Islet precursor cell (in vitro differentiated cells): ENCODE data around the gene CCDC110.
A peak's percentile ranks its signal among the peaks of the same experiment; 100 is the strongest.

Experiments
- DNase-seq: peaks from one replicate; pipeline ENCODE4 v3.0.0-alpha.2; 2018

CCDC110 gene

DNA sequence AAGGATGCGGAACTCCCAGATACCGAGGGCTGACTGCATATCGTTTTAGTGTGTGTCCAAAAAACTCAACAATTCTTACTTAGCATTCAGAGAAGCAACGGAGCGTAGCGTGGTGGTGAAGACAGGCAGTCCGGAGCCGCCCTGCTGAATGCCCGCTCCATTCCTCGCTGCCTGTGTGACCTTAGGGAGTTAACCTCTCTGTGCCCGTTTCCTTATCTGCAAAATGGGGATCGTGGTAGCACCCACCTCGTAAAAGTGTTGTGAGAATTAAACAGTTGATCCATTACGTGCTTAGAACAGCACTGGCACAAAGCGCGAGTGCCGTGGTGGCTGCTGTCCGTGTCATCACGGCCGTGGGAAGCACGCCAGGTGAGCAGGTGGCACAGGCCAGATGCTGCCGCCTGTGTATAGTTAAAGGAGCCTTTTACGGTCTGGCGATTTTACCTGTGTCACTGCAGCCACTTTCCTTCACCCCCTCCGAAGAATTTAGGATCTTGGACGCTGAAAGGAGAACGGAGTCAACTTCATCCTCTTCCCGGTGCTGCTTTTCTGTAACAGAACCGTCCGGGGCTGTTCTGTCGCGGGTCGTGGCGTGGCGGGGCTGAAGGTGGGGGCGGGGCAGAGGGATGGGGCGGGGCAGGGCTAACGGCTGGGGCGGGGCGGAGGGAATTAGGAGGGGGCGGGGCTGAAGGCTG, 885 bp downstream of the CCDC110 start:
- DNase-seq, result peak; percentile 66

DNA sequence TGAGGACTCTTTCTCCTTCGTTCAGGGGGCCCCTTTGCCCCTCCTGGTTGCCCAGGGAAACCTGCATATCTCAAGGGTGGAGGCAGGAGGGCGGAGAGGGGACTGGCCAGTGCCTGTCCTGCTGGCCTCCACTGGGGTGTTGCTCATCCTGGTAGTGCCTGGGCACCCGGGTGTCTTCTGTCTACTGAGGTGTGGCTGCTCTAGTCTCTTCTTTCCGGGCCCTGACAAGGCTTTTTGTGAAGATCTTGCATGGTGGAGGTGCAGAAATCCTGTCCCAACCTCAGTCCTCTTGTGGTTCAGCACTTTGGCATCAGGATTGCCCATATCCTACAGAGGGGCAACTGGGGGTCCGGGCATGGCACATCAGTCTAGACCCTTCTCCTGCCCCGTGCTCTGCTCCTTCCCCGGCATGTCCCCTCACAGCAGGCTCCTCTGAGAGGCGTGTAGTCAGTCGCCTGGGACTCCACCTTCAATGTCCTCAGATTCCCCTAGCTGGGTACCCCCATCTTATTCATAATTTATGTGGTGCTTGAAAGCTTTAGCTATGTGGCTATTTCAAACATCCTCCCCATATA, 1.9 kb downstream of the CCDC110 start:
- no peak for DNase-seq

DNA sequence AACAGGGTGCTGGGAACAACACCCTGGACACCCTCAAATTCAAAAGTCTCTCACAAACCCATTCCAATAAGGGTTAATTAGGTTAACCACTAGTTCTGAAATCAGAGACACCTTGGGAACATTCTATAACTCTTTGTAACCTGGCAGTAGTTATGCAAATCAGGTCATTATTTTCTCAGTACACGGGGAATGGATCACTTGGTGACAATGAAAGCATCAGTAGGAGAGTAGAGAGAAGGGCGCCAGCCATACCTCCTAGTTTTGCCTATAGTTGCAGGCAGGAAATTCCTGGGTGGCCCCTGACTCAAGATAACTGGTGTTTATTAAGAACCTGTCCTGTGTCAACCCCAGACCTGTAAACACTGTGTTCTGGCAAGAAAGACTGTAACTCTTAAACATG, 2.5 kb downstream of the CCDC110 start:
- no peak for DNase-seq

DNA sequence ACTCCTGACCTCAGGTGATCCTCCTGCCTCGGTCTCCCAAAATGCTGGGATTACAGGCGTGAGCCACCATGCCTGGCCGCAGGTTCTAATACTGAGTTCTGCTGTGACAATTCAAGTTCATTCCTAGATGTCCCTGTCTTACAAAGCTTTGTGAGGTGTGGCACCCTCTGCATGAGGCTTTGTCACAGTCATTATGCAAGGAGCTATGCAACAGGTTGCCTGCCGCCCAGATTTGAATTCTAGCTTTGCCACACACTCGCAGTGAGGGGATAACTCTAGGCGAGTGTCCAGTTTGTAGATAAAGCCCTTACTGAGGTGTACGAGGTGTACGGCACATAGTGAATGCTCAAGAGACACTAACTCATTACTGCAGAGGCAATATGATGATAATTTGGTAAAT, 3.5 kb downstream of the CCDC110 start:
- no peak for DNase-seq

DNA sequence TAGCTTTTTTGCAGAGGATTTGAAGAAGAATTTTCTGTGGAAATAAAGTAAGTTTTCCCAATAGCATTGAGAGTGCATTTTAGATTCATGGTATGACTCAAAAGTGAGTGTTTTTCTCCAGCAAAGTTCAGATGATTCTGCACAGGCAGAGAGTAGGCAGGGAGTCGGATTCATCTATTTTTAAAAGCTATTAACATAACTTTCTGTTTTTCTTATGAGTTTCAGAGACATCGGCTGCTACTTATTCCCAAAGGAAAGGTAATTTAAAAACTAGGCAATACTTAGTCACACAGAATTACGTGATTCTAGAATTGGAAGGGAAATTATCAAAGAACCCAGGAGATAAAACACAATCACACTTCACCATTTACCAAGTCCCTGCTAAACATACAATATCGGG, 4.4 kb downstream of the CCDC110 start:
- DNase-seq, result no peak

DNA sequence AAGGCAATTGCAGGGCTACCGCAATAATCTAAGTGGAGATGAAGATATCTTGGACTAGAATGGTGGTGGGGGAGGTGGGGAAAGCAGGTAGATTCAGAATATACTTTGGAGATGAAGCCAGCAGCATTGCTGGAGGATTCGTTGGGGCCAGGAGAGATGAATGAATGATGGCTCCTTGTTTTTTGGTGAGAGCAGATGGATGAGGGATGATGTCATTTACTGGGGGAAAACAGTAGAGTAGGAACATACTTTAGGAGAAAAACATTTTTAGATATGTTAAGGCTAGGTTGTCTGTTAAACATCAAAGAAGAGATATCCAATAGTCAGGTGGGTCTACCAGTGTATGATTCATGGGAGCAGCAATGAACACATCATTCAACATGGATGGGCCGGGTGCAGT, 5.8 kb downstream of the CCDC110 start:
- no peak for DNase-seq

DNA sequence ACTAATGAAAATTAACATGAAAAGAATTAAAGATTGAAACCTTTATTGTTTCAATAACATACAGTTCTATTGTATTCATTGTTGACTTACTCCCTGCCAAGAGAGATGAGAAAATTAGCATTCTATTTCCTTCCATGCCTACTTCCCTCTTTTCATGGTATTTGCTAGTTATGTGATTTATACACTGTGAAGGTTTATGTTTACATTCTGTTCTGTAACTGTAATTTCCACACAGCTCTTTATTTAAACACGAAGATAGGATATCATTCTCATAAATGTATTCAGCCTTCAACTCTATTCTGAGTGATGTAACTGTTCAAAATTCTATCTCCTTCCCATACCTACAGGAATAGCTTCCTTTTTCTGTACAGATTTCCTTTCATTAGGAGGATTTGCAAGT, 6.6 kb downstream of the CCDC110 start:
- DNase-seq, result no peak

DNA sequence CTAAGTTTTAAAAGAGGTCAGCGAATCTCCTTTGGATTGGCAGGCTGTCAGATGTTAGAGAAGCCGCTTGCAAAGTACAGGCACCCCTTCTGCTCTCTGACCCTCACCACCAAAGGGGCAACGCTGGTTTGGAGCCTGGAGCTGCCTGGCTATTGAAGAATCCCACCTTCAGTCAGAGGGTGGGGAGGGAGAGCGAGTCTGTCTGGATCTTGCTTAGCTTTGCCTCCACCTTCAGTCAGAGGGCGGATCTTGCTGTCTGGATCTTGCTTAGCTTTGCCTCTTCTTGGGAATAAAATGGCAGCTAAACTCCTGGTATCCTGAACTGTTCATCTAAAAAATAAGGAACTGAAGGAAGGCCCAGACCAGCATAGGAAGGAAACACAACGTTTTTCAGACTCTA, 7.3 kb downstream of the CCDC110 start:
- peak; percentile 57 for DNase-seq

DNA sequence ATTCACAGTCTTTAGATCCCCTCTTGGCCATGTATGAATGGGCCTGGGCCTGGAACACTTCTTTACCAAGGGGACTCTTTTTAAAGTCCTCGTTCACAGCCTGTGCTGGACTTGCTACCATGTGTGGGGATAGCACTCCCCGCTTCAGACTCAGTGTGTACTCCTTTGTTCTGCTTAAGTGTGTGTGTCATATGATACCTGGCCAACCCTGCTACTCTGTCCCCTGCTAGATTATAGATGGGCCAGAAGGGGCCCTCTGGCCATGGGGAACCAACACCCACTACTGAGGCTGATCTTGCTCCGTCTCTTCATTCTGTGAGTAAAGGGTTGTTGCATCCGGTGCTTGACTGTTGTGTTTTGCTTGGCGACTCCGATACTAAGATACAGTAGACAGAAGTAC, 8.0 kb downstream of the CCDC110 start:
- no peak for DNase-seq

DNA sequence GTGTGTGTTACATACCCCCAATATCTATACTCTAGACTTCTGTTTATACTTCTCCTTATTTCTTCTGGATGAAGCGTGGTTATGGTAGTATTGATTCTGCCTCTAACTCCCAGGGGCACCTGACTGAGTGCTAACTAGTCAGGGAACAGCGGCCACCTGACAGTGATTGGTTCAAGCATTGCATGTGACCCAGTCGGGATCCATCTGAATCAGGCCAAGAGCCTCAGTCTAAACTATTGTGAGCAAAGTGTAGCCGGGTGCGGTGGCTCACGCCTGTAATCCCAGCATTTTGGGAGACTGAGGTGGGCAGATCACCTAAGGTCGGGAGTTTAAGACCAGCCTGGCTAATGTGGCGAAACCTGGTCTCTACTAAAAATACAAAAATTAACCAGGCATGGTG, 10.0 kb downstream of the CCDC110 start:
- DNase-seq, result no peak

DNA sequence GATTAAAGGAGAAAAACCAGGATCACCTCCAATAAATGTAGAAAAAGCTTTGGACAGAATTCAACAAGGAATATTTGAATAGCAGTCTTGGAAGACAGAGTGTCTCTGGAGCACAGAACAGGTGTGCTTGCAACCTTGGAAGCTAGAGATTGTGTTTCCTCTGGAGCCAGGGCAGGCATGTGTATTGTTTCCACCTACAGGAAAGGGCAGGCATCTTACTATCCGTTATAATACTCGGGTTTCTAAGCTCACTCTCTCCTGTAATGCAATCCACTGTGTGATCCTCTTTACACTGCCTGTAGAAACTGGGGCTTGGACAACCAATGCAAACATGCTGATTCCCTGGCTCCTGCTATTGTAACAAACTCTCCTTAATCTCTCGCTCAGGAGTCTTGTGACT, 14.4 kb downstream of the CCDC110 start:
- DNase-seq, result no peak

DNA sequence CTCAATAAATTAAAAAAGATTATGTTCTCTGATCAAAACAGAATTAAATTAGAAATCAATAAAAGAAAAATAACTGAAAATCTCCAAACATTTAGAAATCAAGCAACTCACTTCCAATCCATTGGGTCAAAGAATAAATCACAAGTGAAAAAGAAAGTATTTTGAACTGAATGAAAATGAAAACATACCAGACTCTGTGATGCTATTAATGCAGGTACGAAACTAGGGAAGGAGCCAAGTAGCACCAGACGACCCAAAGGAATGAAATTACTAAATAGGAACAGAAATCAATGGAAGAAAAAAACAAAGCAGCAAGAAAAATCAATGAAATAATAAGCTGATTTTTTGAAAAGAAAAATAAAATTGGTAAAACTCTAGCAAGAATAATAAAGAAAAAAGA, 15.4 kb downstream of the CCDC110 start:
- DNase-seq, result no peak

DNA sequence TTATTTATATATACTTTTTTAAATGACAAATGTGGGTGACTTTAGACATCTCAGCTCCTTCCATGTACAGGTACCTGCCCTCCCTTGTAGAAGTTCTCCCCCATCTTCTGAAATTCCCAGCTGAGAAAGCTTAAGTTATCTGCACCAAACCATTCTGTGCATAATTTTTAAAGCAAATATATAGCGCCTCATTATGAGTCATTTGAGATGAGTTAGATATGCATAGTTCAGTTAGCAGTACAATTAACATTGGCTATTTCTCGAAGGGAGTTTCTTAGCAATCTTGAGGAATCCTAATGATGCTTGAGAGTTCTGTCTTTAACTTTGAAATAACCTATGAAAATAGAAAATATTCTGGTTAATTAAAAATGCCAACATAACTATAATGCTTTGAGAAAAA, 26.3 kb downstream of the CCDC110 start:
- no peak for DNase-seq

DNA sequence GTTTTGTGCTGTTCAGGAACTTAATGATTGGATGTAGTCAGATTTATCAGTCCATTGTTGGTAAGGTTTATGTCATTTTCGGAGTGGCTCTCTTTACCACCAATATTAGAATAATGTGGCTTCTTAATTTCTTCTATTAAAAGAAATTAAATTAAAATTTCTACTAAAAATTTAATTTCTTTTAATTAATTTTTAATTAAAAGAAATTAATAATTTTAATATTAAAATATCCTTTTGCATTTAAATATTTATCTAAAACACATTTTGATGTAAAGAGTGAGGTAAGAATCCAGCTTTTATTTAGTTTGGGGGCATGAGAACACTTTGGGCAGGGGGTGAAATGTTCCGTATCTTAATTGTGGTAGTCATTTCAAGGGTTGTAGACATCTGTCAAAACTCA, 30.1 kb downstream of the CCDC110 start:
- DNase-seq, result no peak

DNA sequence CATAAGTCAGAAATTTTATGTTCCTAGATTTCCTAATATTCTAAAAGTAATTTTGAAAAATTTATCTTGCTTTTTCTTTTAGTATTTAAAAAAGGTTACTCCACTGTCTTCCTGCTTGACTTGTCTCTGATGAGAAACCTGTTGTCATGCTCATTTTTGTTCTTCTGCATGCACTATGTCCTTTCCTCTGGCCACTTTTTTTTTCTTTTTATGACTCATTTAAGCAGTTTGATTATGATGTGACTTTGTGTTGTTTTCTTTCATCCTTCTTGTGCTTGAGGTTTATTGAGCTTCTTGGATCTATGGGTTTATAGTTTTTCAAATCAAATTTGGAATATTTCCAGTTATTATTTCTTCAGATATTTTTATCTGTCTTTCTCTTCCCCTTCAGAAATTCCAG, 33.7 kb downstream of the CCDC110 start:
- DNase-seq, result no peak

DNA sequence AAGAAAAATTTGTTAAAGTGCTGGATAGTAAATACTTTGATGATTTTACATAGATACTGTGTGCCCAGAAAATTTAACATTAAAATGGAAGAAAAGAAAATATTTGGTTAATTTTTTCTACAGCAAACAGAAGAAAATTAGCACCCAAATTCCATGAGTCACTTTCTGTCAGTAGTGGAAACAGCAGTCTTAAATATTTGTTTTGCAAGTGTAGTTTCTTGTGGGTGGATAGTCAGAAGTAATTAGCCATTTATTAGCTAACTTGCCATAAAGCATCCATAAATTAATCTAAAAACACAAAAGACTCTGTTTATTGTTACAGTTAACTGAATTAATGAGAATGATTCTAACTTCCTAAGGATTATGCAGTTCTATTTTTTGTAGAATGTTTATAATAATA, 36.1 kb downstream of the CCDC110 start:
- no peak for DNase-seq

DNA sequence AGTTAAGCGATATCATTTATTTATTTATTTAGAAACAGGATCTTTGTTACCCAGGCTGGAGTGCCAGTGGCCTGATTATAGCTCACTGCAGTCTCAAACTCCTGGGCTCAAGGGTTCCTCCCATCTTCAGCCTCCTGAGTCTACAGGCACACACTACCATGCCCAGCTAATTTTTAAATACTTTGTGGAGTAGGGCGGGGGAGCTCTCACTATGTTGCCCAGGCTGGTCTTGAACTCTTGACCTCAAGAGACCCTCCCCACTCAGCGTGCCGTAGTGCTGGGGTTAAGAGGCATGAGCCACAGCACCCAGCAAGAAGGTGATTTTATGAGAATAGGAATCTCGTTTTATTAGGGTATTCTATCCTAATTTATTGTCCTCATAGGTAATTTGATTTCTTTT, 41.9 kb downstream of the CCDC110 start:
- no peak for DNase-seq

DNA sequence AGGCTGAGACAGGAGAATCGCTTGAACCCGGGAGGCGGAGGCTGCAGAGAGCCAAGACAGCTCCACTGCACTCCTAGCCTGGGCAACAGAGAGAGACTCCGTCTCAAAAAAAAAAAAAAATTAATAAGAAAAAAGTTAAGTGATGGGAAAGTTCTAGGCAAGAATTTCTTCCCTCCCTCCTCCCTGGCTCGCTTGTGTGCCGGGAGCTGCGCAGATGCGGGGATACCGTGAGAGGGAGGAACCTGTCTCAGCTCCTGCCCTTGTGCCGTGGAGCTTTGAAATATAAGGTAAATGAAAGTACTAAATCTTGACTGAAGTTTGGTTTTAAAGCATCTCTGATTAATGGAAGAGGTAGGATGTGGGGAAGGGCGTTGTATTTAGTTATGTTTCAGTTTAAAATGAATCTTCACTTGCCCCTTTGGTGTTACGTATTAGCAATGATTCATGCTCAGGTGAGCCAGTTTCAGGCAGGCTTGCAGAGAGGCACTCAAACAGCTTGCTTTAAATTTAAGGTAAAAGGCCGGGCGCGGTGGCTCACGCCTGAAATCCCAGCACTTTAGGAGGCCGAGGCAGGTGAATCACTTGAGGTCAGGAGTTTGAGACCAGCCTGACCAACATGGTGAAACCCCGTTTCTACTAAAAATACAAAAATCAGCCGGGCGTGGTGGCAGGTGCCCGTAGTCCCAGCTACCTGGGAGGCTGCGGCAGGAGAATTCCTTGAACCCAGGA, 44.4 kb downstream of the CCDC110 start:
- DNase-seq, result no peak

DNA sequence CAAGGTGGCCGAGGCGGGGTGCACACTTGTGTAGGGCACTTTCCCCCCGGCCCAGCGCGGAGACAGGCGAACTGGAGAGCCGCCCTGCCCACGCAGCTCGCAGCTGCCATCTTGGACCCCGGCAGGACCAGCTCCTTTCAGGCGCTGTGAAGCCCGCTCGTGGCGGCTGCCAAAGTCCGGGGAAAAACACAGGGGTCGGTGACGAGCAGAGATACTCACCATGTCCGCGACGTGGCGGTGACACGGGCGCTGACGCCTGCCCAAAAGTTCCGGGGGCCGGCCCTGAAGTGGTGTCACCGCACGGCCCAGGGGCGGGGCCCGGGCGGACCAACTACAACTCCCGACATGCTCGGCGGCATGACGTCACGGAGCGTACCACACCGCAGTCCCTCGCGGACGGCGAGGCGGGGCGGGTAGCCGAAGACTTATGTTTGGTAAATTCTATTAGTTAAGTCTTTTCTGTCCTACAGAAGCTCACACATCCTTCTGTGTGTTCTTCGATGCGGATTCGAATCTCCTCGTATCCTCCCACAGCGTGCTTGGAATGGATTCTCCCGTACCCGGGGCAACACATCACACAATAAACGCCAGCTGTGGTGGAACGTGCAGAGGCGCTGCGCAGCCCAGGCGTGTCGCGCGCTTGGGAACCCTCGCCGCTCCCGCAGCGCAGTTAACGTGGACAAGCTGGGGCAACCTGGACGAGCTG, 45.7 kb downstream of the CCDC110 start, which contains the start of gene UFSP2:
Gene UFSP2, minus strand, starts transcription at position 318 of the 706 bp plus-strand sequence. Its CDS starts 96 bp downstream, at position 222.
- DNase-seq, result peak; percentile 91

DNA sequence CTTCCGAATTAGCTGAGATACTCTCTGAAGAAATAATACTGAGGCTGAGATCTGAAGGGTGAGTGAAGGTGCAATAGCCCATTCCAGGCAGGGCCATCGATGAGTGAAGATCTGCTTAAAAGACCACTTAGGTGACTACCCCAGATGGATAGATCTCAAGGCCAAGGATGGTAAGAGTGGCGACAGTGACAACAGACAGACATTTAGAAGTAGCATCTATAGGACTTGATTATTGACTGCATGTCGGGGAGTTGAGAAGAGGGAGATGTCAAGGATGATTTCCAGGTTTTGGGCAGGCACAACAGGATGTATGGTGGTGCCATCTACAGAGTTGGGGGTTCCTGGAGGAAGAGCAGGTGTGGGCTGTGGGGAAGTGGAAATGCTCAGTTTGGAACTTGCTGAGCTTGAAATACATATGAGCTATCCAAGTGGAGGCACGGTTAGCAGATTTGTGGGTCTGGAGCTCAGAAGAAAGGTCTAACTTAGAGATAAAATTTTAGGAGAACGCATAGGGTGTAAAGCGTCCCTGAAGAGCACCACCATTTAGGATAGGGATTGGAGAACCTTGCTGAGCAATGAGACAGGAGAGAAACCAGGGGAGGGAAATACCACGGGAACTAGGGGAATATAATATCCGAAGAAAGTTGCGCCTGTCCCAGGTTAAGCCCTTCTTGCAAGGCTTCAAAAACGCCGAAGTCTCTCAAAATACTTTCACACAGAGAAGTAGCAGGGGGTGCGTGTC, 46.5 kb downstream of the CCDC110 start:
- DNase-seq, result no peak

DNA sequence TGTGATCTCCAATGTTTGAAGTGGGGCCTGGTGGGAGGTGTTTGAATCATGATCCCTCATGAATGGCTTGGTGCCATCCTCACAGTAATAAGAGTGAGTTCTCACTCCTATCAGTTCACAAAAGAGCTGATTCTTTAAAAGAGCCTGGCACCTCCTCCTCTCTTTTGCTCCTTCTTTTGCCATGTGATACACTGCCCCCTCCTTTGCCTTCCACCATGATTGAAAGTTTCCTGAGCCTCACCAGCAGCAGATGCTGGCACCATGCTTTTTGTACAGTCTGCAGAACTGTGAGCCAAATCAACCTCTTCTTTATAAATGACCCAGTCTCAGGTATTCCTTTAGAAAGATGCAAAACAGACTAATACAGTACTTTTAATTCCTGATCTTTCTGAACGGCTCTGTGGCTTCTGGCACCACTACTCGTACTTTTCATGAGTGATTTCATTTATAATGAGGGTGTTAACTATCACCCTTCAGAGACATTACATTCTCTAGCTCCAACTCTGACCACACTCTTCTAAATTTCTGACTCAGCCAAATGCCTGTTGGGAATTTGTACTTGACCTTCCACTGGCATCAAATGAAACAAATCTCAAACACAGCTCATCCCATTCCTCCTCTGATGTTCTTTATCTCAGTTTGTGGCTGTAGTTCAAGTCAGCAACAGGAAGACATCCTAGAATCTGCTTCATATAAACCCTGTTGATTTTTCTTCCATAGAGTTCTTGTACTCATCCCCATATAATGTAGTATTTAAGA, 50.0 kb downstream of the CCDC110 start:
- no peak for DNase-seq

DNA sequence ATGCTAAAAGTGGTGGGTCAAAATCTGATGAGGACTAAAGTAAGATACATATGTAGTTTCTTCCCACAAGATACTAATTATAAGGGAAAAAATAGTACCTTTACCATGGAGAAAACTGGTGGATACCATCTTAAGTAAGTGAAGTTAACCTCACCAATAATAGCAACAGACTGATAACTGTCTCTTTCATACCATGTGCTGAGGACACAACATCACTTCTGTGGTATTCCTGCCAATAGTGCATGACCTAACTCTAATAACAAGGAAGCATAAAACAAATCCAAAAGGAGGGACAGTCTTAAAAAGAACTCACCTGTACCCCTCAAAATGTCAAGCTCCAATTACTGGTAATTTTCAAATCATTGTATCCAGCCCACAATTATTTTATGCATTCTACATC, 54.6 kb downstream of the CCDC110 start:
- DNase-seq, result no peak
